GM08714 (cell line): ENCODE measurements around the gene MIPOL1.
A peak's percentile ranks its signal among the peaks of the same experiment; 100 is the strongest.
"Not testable (repeated sequence)": the region's sequence is repeated elsewhere in the genome, so short reads cannot be mapped to it uniquely, and the experiment has no call there.

Experiments used
- H3K4me3 ChIP-seq: fragments of 200-500 bp; sonication (Bioruptor generic); 2 replicates; pipeline ENCODE4 v1.5.1; 2014; ENCODE audit warnings: mild to moderate bottlenecking, low read length, inconsistent platforms
- ZNF274 ChIP-seq: IDR thresholded peaks from 2 replicates; pipeline ENCODE4 v1.6.1; 2012; ENCODE audit warnings: mild to moderate bottlenecking, low read depth, low read length

The MIPOL1 gene

GRCh38 chr14:37172936-37173614 lies 24.7 kb upstream of the MIPOL1 start:
- peak overlapping the region; percentile 1; the same call in 1 of the 2 replicates for H3K4me3 ChIP-seq
- no peak for TF ChIP-seq ZNF274

- no peak for TF ChIP-seq ZNF274
- no peak overlapping the region for H3K4me3 ChIP-seq
Observed at GRCh38 chr14:37179896-37180502, 17.7 kb upstream of the MIPOL1 start.

- not testable (repeated sequence) for H3K4me3 ChIP-seq
Observed at GRCh38 chr14:37180886-37181285, 16.9 kb upstream of the MIPOL1 start.

GRCh38 chr14:37181441-37181840 lies 16.3 kb upstream of the MIPOL1 start:
- H3K4me3 ChIP-seq = no peak overlapping the region
- TF ChIP-seq ZNF274 = no peak

- H3K4me3 ChIP-seq = not testable (repeated sequence)
Observed at GRCh38 chr14:37184520-37184919, 13.2 kb upstream of the MIPOL1 start.

- H3K4me3 ChIP-seq = no peak overlapping the region
- no peak for TF ChIP-seq ZNF274
Observed at GRCh38 chr14:37185670-37186069, 12.1 kb upstream of the MIPOL1 start.

- no peak overlapping the region for H3K4me3 ChIP-seq
- no peak for TF ChIP-seq ZNF274
Observed at GRCh38 chr14:37186865-37187264, 10.9 kb upstream of the MIPOL1 start.

- no peak for TF ChIP-seq ZNF274
- no peak overlapping the region for H3K4me3 ChIP-seq
Observed at GRCh38 chr14:37187294-37187693, 10.4 kb upstream of the MIPOL1 start.

GRCh38 chr14:37187840-37188577 lies 9.7 kb upstream of the MIPOL1 start:
- not testable (repeated sequence) for H3K4me3 ChIP-seq

GRCh38 chr14:37189733-37190132 lies 8.0 kb upstream of the MIPOL1 start:
- not testable (repeated sequence) for H3K4me3 ChIP-seq

- TF ChIP-seq ZNF274 = no peak
- no peak overlapping the region for H3K4me3 ChIP-seq
Observed at GRCh38 chr14:37194698-37195097, 3.0 kb upstream of the MIPOL1 start.

- no peak for TF ChIP-seq ZNF274
- H3K4me3 ChIP-seq = no peak overlapping the region
Observed at GRCh38 chr14:37195327-37195726, 2.4 kb upstream of the MIPOL1 start.

- TF ChIP-seq ZNF274 = no peak
- H3K4me3 ChIP-seq = peak overlapping the region; percentile 29; the same call in 1 of the 2 replicates
Observed at GRCh38 chr14:37196604-37197420, 925 bp upstream of the MIPOL1 start.

- no peak overlapping the region; the same call in 1 of the 2 replicates for H3K4me3 ChIP-seq
- TF ChIP-seq ZNF274 = no peak
Observed at GRCh38 chr14:37198273-37198598, 499 bp downstream of the MIPOL1 start.

GRCh38 chr14:37198907-37199306 lies 1.2 kb downstream of the MIPOL1 start:
- H3K4me3 ChIP-seq = no peak overlapping the region; the same call in 1 of the 2 replicates
- TF ChIP-seq ZNF274 = no peak
